ENCODE results near the gene TGFBR2. TPM values are rescaled to one million over a fixed set of nuclear protein-coding genes. Genes with fewer than 3 reads are reported as not detected.

The TGFBR2 gene
- total RNA-seq, 6 donors from 2014 or later = 82.8 to 385 (median 285) TPM

- no peak for ATAC-seq (ENCODE audit: low FRiP score in 2 of 2)
These were observed 68.6 kb downstream of the TGFBR2 start for GRCh38 chr3:30675006-30675405.

GRCh38 chr3:30675774-30676173 is 69.4 kb downstream of the TGFBR2 start:
- Histone ChIP-seq H3K9me3 (no peaks in the 10 kb centered on the region), H3K27me3 (no peaks in the 10 kb centered on the region), H3K4me3 (no peak overlapping the region), H3K36me3 (peaks cover 22 to 89% (median 67%) of the 10 kb centered on the region in 4 donors), H3K27ac (peak overlapping the region in 1 of 4 donors; percentile 15), H3K4me1 (peaks cover 29 to 58% (median 37%) of the 10 kb centered on the region in 4 donors)
- ATAC-seq (ENCODE audit: low FRiP score in 2 of 2) = no peak
- 89 to 95% methylated on average over 5 of the region's 5 CpGs for WGBS, 2 donors
- TF ChIP-seq POLR2AphosphoS5 (IDR thresholded peaks at IDR 0.05) = no peak
- TF ChIP-seq CTCF (IDR thresholded peaks at IDR 0.05) = no peak
- TF ChIP-seq EP300 (IDR thresholded peaks at IDR 0.05) = no peak
- TF ChIP-seq POLR2A (IDR thresholded peaks at IDR 0.05) = no peak
- no peak for DNase-seq

More at GRCh38 chr3:30675006-30675405, 68.6 kb downstream of the TGFBR2 start:
- Histone ChIP-seq H3K4me3 (no peak overlapping the region), H3K27ac (peak overlapping the region in 2 of 4 donors; percentile 15 to 26), H3K9me3 (no peaks in the 10 kb centered on the region), H3K27me3 (no peaks in the 10 kb centered on the region), H3K36me3 (peaks cover 22 to 93% (median 71%) of the 10 kb centered on the region in 4 donors), H3K4me1 (peaks cover 22 to 51% (median 31%) of the 10 kb centered on the region in 4 donors)
- DNase-seq = no peak
- TF ChIP-seq POLR2A (IDR thresholded peaks at IDR 0.05) (no peak), CTCF (IDR thresholded peaks at IDR 0.05) (no peak), POLR2AphosphoS5 (IDR thresholded peaks at IDR 0.05) (no peak), EP300 (IDR thresholded peaks at IDR 0.05) (no peak)
- 93 to 98% methylated on average over 2 of the region's 2 CpGs for WGBS, 2 donors

- Histone ChIP-seq H3K4me1 (peaks cover 38 to 64% (median 46%) of the 10 kb centered on the region in 4 donors), H3K9me3 (no peaks in the 10 kb centered on the region), H3K36me3 (peaks cover 20 to 83% (median 63%) of the 10 kb centered on the region in 4 donors), H3K27ac (peak overlapping the region in 3 of 4 donors; percentile 31 to 52 (median 46)), H3K27me3 (no peaks in the 10 kb centered on the region), H3K4me3 (no peak overlapping the region)
- ATAC-seq (ENCODE audit: low FRiP score in 2 of 2) (no peak), DNase-seq (no peak)
- no peak for TF ChIP-seq POLR2A (IDR thresholded peaks at IDR 0.05)
- TF ChIP-seq CTCF (IDR thresholded peaks at IDR 0.05) = no peak
- WGBS, 2 donors = 59 to 77% methylated on average over 4 of the region's 4 CpGs
These were observed 70.3 kb downstream of the TGFBR2 start for GRCh38 chr3:30676424-30677346.

GRCh38 chr3:30677347-30677685 is 70.9 kb downstream of the TGFBR2 start:
- TF ChIP-seq CTCF (IDR thresholded peaks at IDR 0.05) (no peak), POLR2AphosphoS5 (IDR thresholded peaks at IDR 0.05) (no peak), EP300 (IDR thresholded peaks at IDR 0.05) (no peak), POLR2A (IDR thresholded peaks at IDR 0.05) (no peak)
- no peak for ATAC-seq (ENCODE audit: low FRiP score in 2 of 2)

More at GRCh38 chr3:30677347-30677685, 70.9 kb downstream of the TGFBR2 start:
- peak overlapping the region in 2 of 4 donors; percentile 46 to 52 for H3K27ac ChIP-seq
- DNase-seq = no peak
- no peaks in the 10 kb centered on the region for H3K9me3 ChIP-seq
- peaks cover 13 to 77% (median 56%) of the 10 kb centered on the region in 4 donors for H3K36me3 ChIP-seq
- no peak overlapping the region for H3K4me3 ChIP-seq
- peaks cover 44 to 64% (median 48%) of the 10 kb centered on the region in 4 donors for H3K4me1 ChIP-seq
- WGBS, 2 donors = 80 to 81% methylated on average over 8 of the region's 8 CpGs
- no peaks in the 10 kb centered on the region for H3K27me3 ChIP-seq
